ENCODE results near the gene PPP1R26.

GRCh38 chr9:135485385-135485784 lies 5.8 kb downstream of the PPP1R26 start:
- TF ChIP-seq EZH2 (IDR thresholded peaks at IDR 0.05; ENCODE audit: borderline replicate concordance, low read length) (no peak), CTCF (IDR thresholded peaks at IDR 0.05; ENCODE audit: low read length) (no peak)
